Smooth muscle cell (in vitro differentiated cells): ENCODE measurements around the gene KANK2. TPM values are rescaled to one million over a fixed set of nuclear protein-coding genes. Genes with fewer than 3 reads are reported as not detected.
"Not testable (repeated sequence)": the region's sequence is repeated elsewhere in the genome, so short reads cannot be mapped to it uniquely, and the experiment has no call there.

Source experiments
- DNase-seq: peaks from one replicate; lab custom pipeline; 2025; ENCODE audit not compliant: unreplicated experiment; lab: John Stamatoyannopoulos, UW
- H2AFZ ChIP-seq: fragments of 200-600 bp; sonication (generic); 2 replicates; pipeline ENCODE4 v1.6.0; 2016; ENCODE audit warnings: antibody characterized with exemption, low read depth, mild to moderate bottlenecking
- H3F3A ChIP-seq: fragments of 200-600 bp; sonication (generic); 2 replicates; pipeline ENCODE4 v1.6.0; 2017; ENCODE audit warnings: antibody characterized with exemption, low read depth
- H3K27ac ChIP-seq: fragments of 200-600 bp; sonication (generic); 2 replicates; pipeline ENCODE4 v1.5.1; 2016; ENCODE audit warnings: low read depth, mild to moderate bottlenecking
- H3K27me3 ChIP-seq: fragments of 200-600 bp; sonication (generic); 2 replicates; pipeline ENCODE4 v1.6.1; 2016; ENCODE audit warnings: low read depth, mild to moderate bottlenecking
- H3K36me3 ChIP-seq: fragments of 200-600 bp; sonication (generic); 2 replicates; pipeline ENCODE4 v1.5.1; 2016; ENCODE audit warnings: low read depth
- H3K4me1 ChIP-seq: fragments of 200-600 bp; sonication (generic); 2 replicates; pipeline ENCODE4 v1.5.1; 2016; ENCODE audit warnings: low read depth
- H3K4me2 ChIP-seq: fragments of 200-600 bp; sonication (generic); 2 replicates; pipeline ENCODE4 v1.6.0; 2016; ENCODE audit warnings: mild to moderate bottlenecking
- H3K4me3 ChIP-seq: fragments of 200-600 bp; sonication (generic); 2 replicates; pipeline ENCODE4 v1.5.1; 2016; ENCODE audit warnings: mild to moderate bottlenecking
- H3K79me2 ChIP-seq: fragments of 200-600 bp; sonication (generic); 2 replicates; pipeline ENCODE4 v1.6.0; 2016; ENCODE audit warnings: low read depth, mild to moderate bottlenecking
- H3K9ac ChIP-seq: fragments of 200-600 bp; sonication (generic); 2 replicates; pipeline ENCODE4 v1.6.0; 2016; ENCODE audit warnings: low read depth
- H3K9me3 ChIP-seq: fragments of 200-600 bp; sonication (generic); replicated peaks from 2 replicates; pipeline ENCODE4 v1.5.1; 2016; ENCODE audit warnings: low read depth
- H4K20me1 ChIP-seq: fragments of 200-600 bp; sonication (generic); 2 replicates; pipeline ENCODE4 v1.6.0; 2016; ENCODE audit warnings: low read depth
- WGBS: methylation state at CpG from one replicate; pipeline ENCODE4 v1.1.7; 2016; ENCODE audit warnings: low lambda C conversion rate; 5-methylcytosine and 5-hydroxymethylcytosine counted together
- polyA plus RNA-seq: library from polyadenylated mRNA; unstranded; fragments of >200 nt; fragmentation: Nextera tagmentation; extraction: Ambion mirVana; gene quantifications from 2 replicates; pipeline ENCODE4 v1.2.1, GENCODE V29; 2016
- total RNA-seq: library from RNA; depleted of rRNA; stranded (reverse); fragments of >200 nt; gene quantifications from 2 replicates; pipeline ENCODE4 v1.2.3, GENCODE V29; 2014
- TF ChIP-seq, protein P1 (sequence below): fragments of 200-600 bp; sonication (generic); IDR thresholded peaks from 2 replicates; pipeline ENCODE4 v1.5.1; 2017; ENCODE audit warnings: borderline replicate concordance, mild to moderate bottlenecking, antibody characterized with exemption; ENCODE audit not compliant: insufficient read depth, poor library complexity, severe bottlenecking

Gene KANK2
- total and polyA plus RNA-seq, 2 experiments from 2014 or later: 28.1 to 32.0 TPM

DNA sequence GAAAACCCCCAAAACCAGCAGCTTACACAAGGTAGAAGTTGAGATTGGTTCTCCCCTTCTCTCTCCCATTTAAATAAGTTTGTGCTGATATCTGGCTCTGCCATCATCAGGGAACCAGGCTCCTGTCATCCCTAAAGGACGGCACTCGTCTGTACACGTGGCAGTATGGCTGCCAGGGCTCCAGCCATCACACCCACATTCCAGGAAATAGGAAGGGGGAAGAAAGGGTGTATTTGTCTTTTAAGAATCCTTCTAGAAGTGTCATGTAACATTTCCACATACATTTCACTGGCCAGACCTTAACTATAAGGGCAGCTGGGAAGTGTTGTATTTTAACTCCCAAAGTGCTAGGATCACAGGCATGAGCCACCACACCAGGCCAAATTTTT, 51.8 kb downstream of the KANK2 start:
- Histone ChIP-seq H3K79me2 (no peaks in the 10 kb centered on the region), H3F3A (peaks cover 20% of the 10 kb centered on the region), H3K27ac (peak overlapping the region; percentile 94), H3K36me3 (no peaks in the 10 kb centered on the region), H3K9ac (no peak overlapping the region), H3K27me3 (no peaks in the 10 kb centered on the region), H2AFZ (no peak overlapping the region), H3K4me1 (peaks cover 21% of the 10 kb centered on the region), H4K20me1 (no peaks in the 10 kb centered on the region), H3K9me3 (no peaks in the 10 kb centered on the region), H3K4me2 (no peak overlapping the region), H3K4me3 (no peak overlapping the region)
- TF ChIP-seq, protein P1, sequence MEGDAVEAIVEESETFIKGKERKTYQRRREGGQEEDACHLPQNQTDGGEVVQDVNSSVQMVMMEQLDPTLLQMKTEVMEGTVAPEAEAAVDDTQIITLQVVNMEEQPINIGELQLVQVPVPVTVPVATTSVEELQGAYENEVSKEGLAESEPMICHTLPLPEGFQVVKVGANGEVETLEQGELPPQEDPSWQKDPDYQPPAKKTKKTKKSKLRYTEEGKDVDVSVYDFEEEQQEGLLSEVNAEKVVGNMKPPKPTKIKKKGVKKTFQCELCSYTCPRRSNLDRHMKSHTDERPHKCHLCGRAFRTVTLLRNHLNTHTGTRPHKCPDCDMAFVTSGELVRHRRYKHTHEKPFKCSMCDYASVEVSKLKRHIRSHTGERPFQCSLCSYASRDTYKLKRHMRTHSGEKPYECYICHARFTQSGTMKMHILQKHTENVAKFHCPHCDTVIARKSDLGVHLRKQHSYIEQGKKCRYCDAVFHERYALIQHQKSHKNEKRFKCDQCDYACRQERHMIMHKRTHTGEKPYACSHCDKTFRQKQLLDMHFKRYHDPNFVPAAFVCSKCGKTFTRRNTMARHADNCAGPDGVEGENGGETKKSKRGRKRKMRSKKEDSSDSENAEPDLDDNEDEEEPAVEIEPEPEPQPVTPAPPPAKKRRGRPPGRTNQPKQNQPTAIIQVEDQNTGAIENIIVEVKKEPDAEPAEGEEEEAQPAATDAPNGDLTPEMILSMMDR: no peak
- DNase-seq: no peak
- 100% methylated on average over 3 of the region's 3 CpGs for WGBS

DNA sequence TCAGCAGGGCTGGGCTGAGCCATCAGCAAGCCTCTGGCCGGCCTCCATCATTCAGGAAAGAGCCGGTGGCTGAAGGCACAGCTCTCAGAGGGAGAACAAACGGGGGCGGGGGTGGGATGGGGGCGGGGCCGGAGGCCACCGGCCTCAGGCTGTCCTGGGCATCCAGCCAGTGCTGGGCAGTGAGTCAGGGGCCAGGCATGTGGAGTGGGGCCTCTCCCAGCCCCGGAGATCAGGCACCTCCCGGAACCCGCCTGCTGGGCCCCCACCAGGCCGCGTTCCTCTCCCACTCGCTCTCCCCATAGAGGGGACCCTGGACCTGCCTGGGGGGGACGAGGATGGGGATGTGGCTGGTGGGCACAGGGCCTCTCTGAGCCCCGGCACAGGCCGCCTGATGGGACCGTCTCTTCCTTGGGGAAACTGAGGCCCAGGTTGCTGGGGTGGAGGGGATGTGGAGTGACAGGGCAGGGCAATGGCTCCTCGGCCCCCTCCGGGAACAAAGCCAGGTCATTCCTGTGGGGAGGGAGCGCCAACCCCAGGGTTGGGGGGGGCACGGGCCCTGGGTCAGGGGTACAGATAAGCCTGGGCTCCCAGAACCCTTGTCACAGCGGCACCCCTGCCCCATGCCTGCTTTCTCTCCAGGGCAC, 54.7 kb downstream of the KANK2 start:
- Histone ChIP-seq H3K4me2 (peak overlapping the region; percentile 82), H3K9ac (peak overlapping the region; percentile 81), H3K27me3 (no peaks in the 10 kb centered on the region), H3K27ac (peak overlapping the region; percentile 94), H3F3A (peaks cover 35% of the 10 kb centered on the region), H3K4me1 (peaks cover 28% of the 10 kb centered on the region), H3K4me3 (peak overlapping the region; percentile 22), H3K9me3 (no peaks in the 10 kb centered on the region), H3K36me3 (no peaks in the 10 kb centered on the region), H4K20me1 (no peaks in the 10 kb centered on the region), H2AFZ (no peak overlapping the region), H3K79me2 (no peaks in the 10 kb centered on the region)
- 2% methylated on average over 20 of the region's 22 CpGs for WGBS
- DNase-seq: peak; percentile 85
- TF ChIP-seq, protein P1: no peak

DNA sequence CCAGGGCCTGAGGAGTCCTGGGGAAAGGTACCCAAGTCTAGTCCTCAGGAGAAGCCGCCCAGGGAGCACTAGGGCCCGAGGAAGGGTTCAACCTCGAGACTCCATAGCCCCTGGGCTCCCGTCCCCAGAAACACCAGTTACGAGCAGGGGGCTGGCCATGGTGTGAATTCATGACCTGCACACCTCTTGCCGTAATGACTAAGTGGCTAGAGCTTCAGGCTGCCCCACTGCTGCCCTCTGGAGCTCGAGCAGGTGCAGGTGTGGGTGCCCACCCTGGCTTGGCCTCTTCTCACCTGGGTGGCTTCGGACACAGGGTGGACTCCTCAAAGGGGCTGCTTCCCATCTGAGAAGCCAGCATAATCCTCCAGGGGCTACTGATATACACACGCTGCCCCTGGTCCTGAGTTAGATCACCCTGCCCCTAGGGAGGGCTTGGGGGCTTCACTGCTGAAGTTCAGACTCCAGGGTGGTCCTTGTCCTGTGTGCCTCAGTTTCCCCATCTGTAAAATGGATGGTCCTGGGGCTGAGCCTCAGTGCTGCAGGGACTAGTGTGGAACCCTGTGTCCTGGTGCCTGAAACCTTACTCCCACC, 55.3 kb downstream of the KANK2 start:
- H3K4me1 ChIP-seq: peaks cover 28% of the 10 kb centered on the region
- H2AFZ ChIP-seq: no peak overlapping the region
- no peaks in the 10 kb centered on the region for H4K20me1 ChIP-seq
- no peak for DNase-seq
- no peaks in the 10 kb centered on the region for H3K79me2 ChIP-seq
- H3K27me3 ChIP-seq: no peaks in the 10 kb centered on the region
- H3K4me2 ChIP-seq: peak overlapping the region; percentile 53
- no peak overlapping the region for H3K9ac ChIP-seq
- no peaks in the 10 kb centered on the region for H3K36me3 ChIP-seq
- no peak overlapping the region for H3K4me3 ChIP-seq
- WGBS: 61% methylated on average over 9 of the region's 9 CpGs
- peaks cover 35% of the 10 kb centered on the region for H3F3A ChIP-seq
- no peaks in the 10 kb centered on the region for H3K9me3 ChIP-seq
- peak overlapping the region; percentile 94 for H3K27ac ChIP-seq
- TF ChIP-seq, protein P1: no peak

DNA sequence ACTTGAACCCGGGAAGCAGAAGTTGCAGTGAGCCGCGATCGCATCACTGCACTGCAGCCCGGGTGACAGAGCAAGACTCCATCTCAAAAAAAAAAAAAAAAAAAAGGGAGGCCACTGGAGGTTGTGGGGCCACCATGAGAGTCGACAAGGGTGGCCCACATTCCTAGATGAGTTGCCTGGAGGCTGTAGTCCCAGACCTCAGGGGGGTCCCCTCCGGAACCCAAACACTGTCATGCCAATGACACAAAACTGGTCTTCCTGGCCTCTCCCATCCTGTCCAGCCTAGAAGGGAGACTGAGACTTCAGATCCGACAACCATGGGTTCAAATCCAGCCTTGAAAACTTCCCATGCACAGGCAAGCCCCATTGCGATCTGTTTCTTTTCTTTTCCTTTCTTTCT, 56.4 kb downstream of the KANK2 start:
- 98% methylated on average over 9 of the region's 9 CpGs for WGBS
- H3K79me2 ChIP-seq: no peaks in the 10 kb centered on the region
- H3K4me1 ChIP-seq: peaks cover 28% of the 10 kb centered on the region
- H3K4me2 ChIP-seq: no peak overlapping the region
- H3F3A ChIP-seq: peaks cover 34% of the 10 kb centered on the region
- no peak overlapping the region for H3K27ac ChIP-seq
- TF ChIP-seq, protein P1: no peak
- no peaks in the 10 kb centered on the region for H3K36me3 ChIP-seq
- no peak overlapping the region for H3K9ac ChIP-seq
- no peaks in the 10 kb centered on the region for H4K20me1 ChIP-seq
- no peak overlapping the region for H3K4me3 ChIP-seq
- no peaks in the 10 kb centered on the region for H3K9me3 ChIP-seq
- no peak for DNase-seq
- no peaks in the 10 kb centered on the region for H3K27me3 ChIP-seq
- H2AFZ ChIP-seq: no peak overlapping the region

DNA sequence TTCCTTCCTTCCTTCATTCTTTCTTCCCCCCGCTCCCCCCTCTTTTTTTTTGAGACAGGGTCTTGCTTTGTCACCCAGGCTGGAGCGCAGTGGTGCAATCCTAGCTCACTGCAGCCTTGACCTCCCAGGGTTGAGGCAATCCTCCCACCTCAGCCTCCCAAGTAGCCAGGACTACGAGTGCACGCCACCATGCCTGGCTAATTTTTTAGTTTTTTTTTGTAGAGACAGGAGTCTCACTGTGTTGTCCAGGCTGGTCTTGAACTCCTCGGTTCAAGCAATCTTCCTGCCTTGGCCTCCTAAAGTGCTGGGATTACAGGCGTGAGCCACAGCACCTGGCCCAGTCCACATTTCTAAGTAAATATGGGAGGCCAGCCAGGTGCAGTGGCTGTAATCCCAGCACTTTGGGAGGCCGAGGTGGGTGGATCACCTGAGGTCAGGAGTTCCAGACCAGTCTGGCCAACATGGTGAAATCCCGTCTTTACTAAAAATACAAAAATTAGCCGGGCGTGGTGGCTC, 57.3 kb downstream of the KANK2 start:
- Histone ChIP-seq H3K9ac (peak overlapping the region; percentile 47), H3F3A (peaks cover 26% of the 10 kb centered on the region), H3K4me1 (peaks cover 28% of the 10 kb centered on the region), H3K27ac (peak overlapping the region; percentile 86)
- H3K27me3 ChIP-seq, H3K79me2 ChIP-seq, H3K36me3 ChIP-seq, H3K4me2 ChIP-seq, H2AFZ ChIP-seq, H3K4me3 ChIP-seq, DNase-seq, H3K9me3 ChIP-seq, H4K20me1 ChIP-seq: not testable (repeated sequence)
- 95% methylated on average over 10 of the region's 10 CpGs for WGBS
